Stomach (tissue), 4 donors: Measurements from ENCODE around the gene NCEH1.

Experiments
- CTCF ChIP-seq, 7 experiments: fragments of 450-650 bp in 4 of 7; fragments of 200-600 bp in 3 of 7; sonication (generic) in 3 of 7; IDR thresholded peaks; one replicate each; pipeline ENCODE4 v1.5.1; 2016 to 2019; ENCODE audit warnings: antibody characterized with exemption in 7 of 7, control low read depth in 2 of 7, mild to moderate bottlenecking in 1 of 7
- POLR2A ChIP-seq, 4 donors: fragments of 450-650 bp; IDR thresholded peaks; one replicate each; pipeline ENCODE4 v1.6.1; 2016; ENCODE audit warnings: antibody characterized with exemption in 4 of 4, control low read depth in 2 of 4, mild to moderate bottlenecking in 1 of 4, moderate library complexity in 1 of 4

- TF ChIP-seq CTCF (IDR thresholded peaks at IDR 0.05): no peak
- TF ChIP-seq POLR2A (IDR thresholded peaks at IDR 0.05): no peak
These were observed 13.3 kb downstream of the NCEH1 start for GRCh38 chr3:172697558-172697957.
